HG02763 (cell line): ENCODE data around the gene ATG16L2.
"Not testable (repeated sequence)": the region's sequence is repeated elsewhere in the genome, so short reads cannot be mapped to it uniquely, and the experiment has no call there.

Experiments used
- ATAC-seq: cut with Tn5 transposase; IDR thresholded peaks from one replicate; pipeline ENCODE4 v1.9.1; 2021; ENCODE audit warnings: mild to moderate bottlenecking, moderate library complexity; ENCODE audit not compliant: unreplicated experiment

ATG16L2 gene

DNA sequence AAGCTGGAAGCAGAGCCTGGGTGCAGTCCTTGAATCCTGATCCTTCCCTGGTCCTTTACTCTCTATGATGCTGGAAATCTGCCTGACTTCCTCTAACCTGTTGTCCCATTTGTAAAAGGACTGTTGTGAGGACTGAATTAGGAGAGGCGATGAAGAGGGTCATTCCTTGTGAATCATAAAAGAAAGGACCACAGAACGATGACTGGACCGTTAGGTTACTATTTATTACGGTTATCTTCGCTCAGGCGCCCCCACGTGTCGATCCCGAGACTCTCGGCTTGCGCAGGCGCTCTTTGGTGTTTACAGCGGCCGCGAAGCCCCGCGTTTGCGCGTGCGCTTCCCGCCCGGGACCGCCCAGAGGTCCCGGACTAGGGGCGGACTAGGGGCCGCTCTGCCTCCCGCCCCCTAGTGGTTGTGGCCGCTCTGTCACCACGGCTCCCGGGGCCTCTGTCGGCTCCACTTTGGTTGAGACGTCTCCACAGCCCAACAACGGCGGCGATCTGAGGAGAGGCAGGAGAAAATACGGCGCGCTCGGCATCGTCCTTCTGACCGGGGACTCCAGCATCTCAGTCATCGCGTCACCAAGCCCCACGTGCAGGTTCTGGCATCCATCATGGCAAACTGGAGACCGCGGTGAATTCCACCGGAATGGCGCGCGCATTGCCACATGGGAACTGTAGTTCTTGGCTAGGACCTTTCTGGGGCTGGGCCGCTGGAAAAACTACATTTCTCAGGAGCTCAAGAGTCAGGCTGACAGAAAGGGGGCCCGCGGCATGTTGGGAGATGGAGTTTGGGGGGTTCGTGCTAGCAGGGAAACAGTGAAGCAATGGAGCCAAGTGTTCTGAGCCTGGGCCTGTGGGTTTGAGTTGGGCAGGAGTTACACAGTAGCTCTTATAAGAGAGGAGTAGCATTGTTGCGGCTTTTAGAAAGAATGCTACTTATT is 20.5 kb upstream of the ATG16L2 start, which contains the start of gene STARD10:
TSS of gene STARD10 (minus strand) at position 623 of the 943 bp plus-strand sequence. CDS start 12,866 bp downstream, outside the sequence.
- ATAC-seq, result peak; percentile 92

GRCh38 chr11:72798361-72798760 is 15.8 kb upstream of the ATG16L2 start:
- no peak for ATAC-seq

DNA sequence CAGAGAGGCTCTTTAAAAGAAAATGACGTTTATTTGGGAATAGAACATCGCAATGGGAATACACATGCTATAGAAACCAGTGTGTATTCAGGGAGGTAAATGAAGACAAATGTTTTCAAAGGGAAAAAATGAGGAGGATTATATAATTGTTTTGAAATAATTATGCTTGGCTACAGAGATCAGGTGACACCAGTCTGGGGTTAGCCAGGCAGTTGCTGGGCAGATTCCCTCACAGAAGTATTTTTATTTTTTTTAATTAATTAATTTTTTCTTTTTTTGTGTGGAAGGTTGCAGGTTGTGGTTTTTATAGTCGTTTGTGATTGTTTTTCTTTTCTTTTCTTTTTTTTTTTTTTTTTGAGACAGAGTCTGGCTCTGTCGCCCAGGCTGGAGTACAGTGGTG is 14.8 kb upstream of the ATG16L2 start:
- no peak for ATAC-seq

DNA sequence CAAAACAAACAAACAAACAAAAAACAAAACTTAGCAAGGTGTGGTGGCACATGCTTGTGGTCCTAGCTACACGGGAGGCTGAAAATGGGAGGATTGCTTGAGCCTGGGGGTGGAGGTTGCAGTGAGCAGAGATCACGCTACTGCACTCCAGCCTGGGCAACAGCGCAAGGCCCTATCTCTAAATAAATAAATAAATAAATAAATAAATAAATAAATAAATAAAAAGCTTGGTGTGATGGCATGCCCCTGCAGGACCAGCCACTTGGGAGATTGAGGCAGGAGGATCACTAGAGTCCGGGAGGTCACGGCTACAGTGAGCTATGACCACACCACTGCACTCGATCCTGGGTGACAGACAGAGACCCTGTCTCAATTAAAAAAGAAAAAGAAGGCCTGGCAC is 11.4 kb upstream of the ATG16L2 start:
- no peak for ATAC-seq

GRCh38 chr11:72805216-72805615 is 9.0 kb upstream of the ATG16L2 start:
- no peak for ATAC-seq

DNA sequence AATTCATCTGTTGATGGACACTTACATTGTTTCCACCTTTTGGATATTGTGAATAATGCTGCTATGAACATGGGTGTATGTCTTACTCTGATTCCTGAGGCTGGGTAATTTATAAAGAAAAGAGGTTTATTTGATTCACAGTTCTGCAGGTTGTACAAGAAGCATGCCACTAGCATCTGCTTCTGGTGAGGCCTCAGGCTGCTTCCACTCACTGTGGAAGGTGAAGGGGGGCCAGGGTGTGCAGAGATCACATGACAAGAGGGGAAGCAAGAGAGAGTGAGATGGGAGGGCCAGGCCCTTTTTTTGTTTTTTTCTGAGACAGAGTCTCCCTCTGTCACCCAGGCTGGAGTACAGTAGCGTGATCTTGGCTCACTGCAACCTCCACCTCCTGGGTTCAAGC is 7.8 kb upstream of the ATG16L2 start:
- not testable (repeated sequence) for ATAC-seq

GRCh38 chr11:72807021-72807693 is 7.1 kb upstream of the ATG16L2 start:
- no peak for ATAC-seq

GRCh38 chr11:72807792-72808191 is 6.4 kb upstream of the ATG16L2 start:
- no peak for ATAC-seq

GRCh38 chr11:72808331-72808798 is 5.8 kb upstream of the ATG16L2 start:
- ATAC-seq, result no peak

GRCh38 chr11:72811686-72812085 is 2.5 kb upstream of the ATG16L2 start:
- not testable (repeated sequence) for ATAC-seq

- ATAC-seq, result no peak
Measured at GRCh38 chr11:72812604-72812966, 1.6 kb upstream of the ATG16L2 start.

GRCh38 chr11:72812967-72813739 is 1.1 kb upstream of the ATG16L2 start:
- ATAC-seq, result no peak

GRCh38 chr11:72813740-72814285 is 398 bp upstream of the ATG16L2 start:
- peak; percentile 53 for ATAC-seq

DNA sequence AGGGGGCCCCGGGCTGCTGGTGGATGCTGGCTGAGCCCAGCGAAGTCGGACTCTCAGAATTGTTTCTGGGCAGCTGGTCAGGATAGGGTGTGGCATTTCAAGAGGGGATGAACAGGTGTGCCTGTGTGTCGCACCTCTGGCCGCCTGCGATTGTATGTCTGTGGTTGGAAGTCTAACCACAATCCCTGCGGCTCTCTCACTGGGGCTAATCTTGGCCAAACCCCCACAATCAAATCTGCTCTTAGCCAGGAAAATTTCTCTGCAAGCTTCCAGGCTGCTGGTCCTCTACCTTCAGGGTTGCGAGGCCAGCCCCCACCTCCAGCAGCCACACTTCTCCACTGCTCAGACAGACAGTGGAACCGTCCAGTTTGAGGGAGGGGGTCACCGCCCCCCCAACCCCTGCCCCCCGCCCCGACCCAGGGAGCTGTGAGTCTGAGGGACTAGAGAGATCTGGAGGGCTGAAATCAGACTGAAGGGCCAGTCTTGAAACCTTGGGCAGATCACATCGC is 953 bp downstream of the ATG16L2 start:
- no peak for ATAC-seq

GRCh38 chr11:72816404-72816990 is 2.3 kb downstream of the ATG16L2 start:
- ATAC-seq, result no peak

DNA sequence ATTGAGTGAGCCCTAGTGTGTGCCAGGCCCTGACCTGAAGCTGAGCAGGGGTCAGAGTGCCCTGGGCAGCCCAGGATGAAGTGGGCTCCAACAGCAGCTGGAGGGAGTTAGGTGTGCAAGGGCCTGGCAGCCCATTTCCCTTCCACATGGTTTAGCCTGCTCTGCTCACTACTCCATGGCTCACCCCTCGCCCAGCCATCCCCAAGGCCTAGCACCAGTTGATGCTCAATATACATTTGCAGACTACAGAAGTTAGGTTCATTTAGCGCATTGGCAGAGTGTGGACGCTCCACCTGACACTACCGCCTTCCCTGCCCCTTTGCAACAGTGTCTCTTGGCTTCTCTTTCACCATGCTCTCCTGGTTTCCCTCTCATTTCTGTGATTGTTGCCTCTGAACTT is 3.8 kb downstream of the ATG16L2 start:
- ATAC-seq, result no peak

DNA sequence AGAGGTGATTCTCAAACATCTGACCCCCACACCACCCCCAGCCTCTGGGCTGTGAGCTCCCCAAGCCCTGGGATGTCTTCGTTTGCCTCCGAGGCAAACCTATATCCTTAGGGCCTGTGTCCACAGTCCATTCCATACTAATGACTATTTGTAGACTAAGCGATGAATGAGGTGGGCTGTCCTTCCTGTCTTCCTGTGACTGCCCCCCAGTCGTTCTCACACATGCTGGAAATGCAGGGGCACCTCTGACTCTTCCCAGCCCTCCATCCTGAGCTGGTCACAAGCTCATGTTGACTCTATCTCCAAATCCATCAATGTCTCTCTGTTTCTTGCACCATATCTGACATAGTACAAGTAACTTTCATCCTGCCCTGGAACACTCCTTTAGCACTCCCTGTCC is 4.8 kb downstream of the ATG16L2 start:
- ATAC-seq, result no peak

DNA sequence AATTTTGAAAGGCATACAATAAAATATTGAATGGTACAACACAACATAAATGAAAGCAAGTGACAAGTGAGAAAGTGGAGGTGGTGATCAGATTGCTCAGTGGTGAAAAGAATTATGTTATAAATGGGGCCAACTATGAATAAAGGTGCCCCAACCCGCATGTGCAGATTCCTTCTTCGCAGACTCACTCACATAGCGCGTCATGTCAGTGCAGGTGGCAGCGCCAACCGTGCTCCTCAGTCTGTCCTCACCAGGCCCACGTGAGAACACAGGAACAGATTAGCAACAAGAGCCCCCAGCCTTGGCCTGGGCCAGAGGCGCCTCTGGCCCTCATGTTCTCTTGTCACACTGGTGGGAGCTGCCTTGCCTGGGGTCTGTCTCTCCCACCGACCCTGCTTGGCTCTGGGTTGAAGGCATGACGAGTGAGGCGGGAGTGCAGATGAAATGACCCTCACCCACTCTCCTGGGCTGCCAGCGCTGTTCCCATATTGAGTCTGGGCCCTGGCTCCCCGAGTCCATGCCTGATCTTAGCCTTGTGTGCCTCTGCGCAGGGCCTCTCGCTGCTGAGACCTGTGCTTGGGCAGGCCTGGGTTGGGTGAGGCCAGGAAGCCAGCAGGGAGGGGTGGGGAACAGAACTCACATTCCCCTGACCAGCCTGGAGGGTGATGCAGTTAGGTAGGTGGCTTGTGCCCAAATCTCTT is 6.4 kb downstream of the ATG16L2 start:
- ATAC-seq, result no peak

- no peak for ATAC-seq
Measured at GRCh38 chr11:72821221-72821919, 7.2 kb downstream of the ATG16L2 start.
